Measurements from ENCODE around the gene NAXD. TPM values are rescaled to one million over a fixed set of nuclear protein-coding genes. Genes with fewer than 3 reads are reported as not detected.
A peak's percentile ranks its signal among the peaks of the same experiment; 100 is the strongest.

The NAXD gene
- polyA plus RNA-seq, 1 donor = 37.0 TPM

DNA sequence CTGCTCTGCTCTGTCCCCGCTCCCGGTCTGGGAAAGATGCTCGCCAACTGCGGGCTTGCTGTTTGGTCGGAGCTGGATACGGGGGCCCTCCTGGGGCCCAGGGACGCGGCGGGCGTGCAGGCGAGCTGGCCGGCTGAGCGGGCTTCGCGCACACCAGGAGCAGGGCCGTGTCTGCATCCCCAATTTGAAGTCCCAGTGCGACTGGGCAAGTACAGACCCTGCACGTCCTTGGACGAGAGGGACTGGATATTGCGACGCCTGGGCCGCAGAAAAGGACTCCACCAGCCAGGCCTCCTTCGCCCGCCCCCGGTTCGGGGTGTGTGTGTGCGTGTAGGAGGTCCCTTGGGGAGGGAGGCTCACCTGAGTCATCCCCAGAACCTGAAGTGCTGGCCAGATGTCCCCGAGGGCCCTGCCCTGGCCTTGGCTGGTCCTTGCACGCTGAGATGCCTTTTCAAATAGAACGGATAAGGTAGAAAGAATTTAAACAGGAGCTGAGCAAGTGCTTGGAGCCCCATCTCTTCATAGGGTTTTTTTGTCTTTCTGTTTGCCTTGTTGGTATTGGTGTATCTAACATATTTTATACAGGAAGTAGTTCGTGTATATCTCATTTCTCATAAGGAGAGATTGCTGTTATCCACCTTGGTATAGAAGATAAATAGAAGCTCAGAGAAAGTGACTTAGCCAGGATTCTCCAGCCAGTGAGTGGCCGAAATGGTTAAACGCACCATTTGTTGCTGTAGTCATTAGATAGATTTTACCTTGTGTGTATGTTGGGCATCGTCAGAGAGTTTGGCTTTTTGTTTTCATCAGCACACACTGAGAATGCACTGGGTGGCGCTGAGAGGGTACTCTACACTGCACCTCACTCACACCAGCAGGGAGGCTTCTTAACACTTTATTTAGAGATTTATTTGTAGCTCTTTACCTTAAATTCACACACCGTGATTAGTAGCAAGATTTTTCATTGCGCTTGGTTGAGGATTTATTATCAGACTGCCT lies 1.1 kb downstream of the NAXD start:
- Histone ChIP-seq H3K27me3 (ENCODE audit: control insufficient read depth, insufficient read depth, low read length) (no peaks in the 10 kb centered on the region), H3K4me1 (ENCODE audit: control insufficient read depth, insufficient read depth, low read length) (peaks cover 11% of the 10 kb centered on the region), H3K9me3 (ENCODE audit: control insufficient read depth, low read depth, low read length) (peaks cover 5% of the 10 kb centered on the region), H3K36me3 (ENCODE audit: control insufficient read depth, insufficient read depth, low read length) (no peaks in the 10 kb centered on the region), H3K4me3 (ENCODE audit: low read length) (peak overlapping the region; percentile 74), H3K27ac (ENCODE audit: low read length) (peak overlapping the region; percentile 85)
- 47% methylated on average over 3 of the region's 37 CpGs for WGBS (ENCODE audit: insufficient coverage, low lambda C conversion rate)
- DNase-seq = peak in 1 of 2 donors; percentile 58

DNA sequence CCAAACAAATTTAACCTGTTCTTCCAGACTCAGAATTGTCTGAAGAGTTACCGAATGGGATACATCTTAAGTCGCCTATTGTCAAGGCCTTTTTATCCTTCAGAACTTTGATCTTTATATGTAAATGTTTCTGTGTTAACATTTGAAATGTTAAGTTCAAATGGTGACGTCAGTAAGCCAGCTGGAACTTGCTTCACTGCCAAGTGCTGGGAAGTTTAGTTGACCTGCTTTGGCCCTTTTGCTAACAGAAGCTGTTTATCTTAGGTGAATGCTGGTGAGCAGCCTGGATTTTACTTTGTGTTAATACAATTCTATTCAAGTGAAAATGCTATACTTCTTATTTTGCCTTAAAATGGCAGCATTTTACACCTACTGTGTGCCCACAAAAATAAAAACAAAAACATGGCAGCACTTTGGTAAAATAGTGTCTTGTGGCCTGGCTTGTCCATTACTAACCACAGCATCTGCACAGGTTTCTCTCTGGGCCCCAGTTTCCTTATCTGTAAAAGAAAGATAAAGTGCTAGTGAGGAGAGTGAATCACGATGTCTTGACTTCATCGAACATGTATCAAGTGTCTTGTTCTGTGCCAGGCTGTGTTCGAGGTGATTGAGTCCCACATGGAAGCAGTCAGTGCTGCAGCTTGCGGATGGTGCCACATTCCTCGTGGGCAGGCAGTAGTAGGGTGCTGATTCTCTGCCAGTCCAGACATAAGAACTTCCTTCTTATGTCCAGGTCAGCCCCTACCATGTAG lies 2.2 kb downstream of the NAXD start:
- peaks cover 3% of the 10 kb centered on the region for H3K36me3 ChIP-seq (ENCODE audit: control insufficient read depth, insufficient read depth, low read length)
- peaks cover 11% of the 10 kb centered on the region for H3K4me1 ChIP-seq (ENCODE audit: control insufficient read depth, insufficient read depth, low read length)
- H3K9me3 ChIP-seq (ENCODE audit: control insufficient read depth, low read depth, low read length) = peaks cover 5% of the 10 kb centered on the region
- no peaks in the 10 kb centered on the region for H3K27me3 ChIP-seq (ENCODE audit: control insufficient read depth, insufficient read depth, low read length)
- no peak overlapping the region for H3K4me3 ChIP-seq (ENCODE audit: low read length)
- peak; percentile 48 to 66 for DNase-seq
- WGBS (ENCODE audit: insufficient coverage, low lambda C conversion rate) = 20% methylated on average over 1 of the region's 8 CpGs
- peak overlapping the region; percentile 85 for H3K27ac ChIP-seq (ENCODE audit: low read length)

DNA sequence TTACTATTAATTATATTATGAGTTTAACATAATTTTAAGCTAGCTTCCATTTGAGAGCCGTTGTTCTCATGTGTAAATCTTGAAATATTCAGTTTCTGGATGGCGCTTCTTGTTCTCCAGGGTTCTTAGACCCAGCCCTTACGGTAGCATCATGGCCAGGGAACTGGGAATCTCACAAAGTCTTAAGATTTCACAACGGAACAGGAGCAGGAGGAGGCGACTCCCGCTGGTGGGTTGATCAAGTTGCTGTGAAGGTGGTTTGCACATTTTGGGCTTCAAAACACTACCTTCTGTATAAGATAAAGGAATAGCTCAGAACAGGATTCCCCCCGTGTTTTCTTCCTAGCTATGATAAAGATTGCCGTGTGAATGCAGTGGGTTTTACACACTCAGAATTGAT lies 2.8 kb downstream of the NAXD start:
- 73% methylated on average over 3 of the region's 8 CpGs for WGBS (ENCODE audit: insufficient coverage, low lambda C conversion rate)
- H3K9me3 ChIP-seq (ENCODE audit: control insufficient read depth, low read depth, low read length) = peaks cover 5% of the 10 kb centered on the region
- H3K4me3 ChIP-seq (ENCODE audit: low read length) = no peak overlapping the region
- no peak overlapping the region for H3K27ac ChIP-seq (ENCODE audit: low read length)
- DNase-seq = no peak
- peaks cover 11% of the 10 kb centered on the region for H3K4me1 ChIP-seq (ENCODE audit: control insufficient read depth, insufficient read depth, low read length)
- H3K36me3 ChIP-seq (ENCODE audit: control insufficient read depth, insufficient read depth, low read length) = peaks cover 9% of the 10 kb centered on the region
- H3K27me3 ChIP-seq (ENCODE audit: control insufficient read depth, insufficient read depth, low read length) = no peaks in the 10 kb centered on the region

DNA sequence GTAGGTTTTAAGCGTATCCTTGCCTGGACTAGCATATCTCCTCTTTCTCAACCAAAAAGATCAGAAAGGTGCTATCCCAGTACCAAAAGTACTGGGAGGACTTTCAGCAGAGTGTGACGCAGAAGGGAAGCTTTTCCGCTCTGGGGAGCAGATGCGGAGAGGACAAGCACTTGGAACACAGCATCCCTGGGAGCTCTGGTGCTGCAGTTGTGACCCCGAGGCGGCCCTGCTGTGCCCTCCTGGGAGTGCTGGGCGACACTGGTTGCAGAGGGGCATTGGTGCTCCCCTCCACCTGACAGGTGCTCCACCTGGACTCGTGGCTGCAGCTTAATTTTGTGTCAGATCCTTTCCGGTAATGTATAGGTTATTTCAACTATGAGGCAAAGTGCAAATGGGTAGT lies 3.4 kb downstream of the NAXD start:
- no peak overlapping the region for H3K27ac ChIP-seq (ENCODE audit: low read length)
- H3K9me3 ChIP-seq (ENCODE audit: control insufficient read depth, low read depth, low read length) = peaks cover 5% of the 10 kb centered on the region
- H3K4me3 ChIP-seq (ENCODE audit: low read length) = no peak overlapping the region
- DNase-seq = no peak
- H3K4me1 ChIP-seq (ENCODE audit: control insufficient read depth, insufficient read depth, low read length) = peaks cover 11% of the 10 kb centered on the region
- WGBS (ENCODE audit: insufficient coverage, low lambda C conversion rate) = 90% methylated on average over 2 of the region's 9 CpGs
- H3K27me3 ChIP-seq (ENCODE audit: control insufficient read depth, insufficient read depth, low read length) = no peaks in the 10 kb centered on the region
- peaks cover 14% of the 10 kb centered on the region for H3K36me3 ChIP-seq (ENCODE audit: control insufficient read depth, insufficient read depth, low read length)

DNA sequence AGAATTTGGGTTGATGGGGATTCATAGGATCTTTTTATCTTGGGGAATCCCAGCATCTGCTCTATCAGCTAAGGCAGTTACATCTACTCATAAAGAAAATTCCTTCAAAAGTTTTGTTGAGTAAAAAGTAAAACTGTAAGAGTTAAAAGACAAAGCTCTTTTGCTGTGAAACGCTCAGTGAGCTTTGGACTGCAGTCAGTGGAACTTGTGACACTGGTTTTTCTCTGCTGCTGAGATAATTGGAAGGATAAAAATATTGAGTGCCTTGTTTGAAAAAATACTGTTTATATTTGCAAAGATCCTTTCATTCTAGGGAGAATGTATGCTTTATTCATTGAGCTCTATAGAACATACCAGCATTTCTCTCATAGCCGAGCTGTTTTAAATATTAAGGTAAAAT lies 5.3 kb downstream of the NAXD start:
- no peak overlapping the region for H3K27ac ChIP-seq (ENCODE audit: low read length)
- H3K9me3 ChIP-seq (ENCODE audit: control insufficient read depth, low read depth, low read length) = no peaks in the 10 kb centered on the region
- no peak overlapping the region for H3K4me3 ChIP-seq (ENCODE audit: low read length)
- no peak for DNase-seq
- WGBS (ENCODE audit: insufficient coverage, low lambda C conversion rate) = 80% methylated on average over 1 of the region's 2 CpGs
- H3K27me3 ChIP-seq (ENCODE audit: control insufficient read depth, insufficient read depth, low read length) = no peaks in the 10 kb centered on the region
- peaks cover 27% of the 10 kb centered on the region for H3K36me3 ChIP-seq (ENCODE audit: control insufficient read depth, insufficient read depth, low read length)
- peaks cover 19% of the 10 kb centered on the region for H3K4me1 ChIP-seq (ENCODE audit: control insufficient read depth, insufficient read depth, low read length)

DNA sequence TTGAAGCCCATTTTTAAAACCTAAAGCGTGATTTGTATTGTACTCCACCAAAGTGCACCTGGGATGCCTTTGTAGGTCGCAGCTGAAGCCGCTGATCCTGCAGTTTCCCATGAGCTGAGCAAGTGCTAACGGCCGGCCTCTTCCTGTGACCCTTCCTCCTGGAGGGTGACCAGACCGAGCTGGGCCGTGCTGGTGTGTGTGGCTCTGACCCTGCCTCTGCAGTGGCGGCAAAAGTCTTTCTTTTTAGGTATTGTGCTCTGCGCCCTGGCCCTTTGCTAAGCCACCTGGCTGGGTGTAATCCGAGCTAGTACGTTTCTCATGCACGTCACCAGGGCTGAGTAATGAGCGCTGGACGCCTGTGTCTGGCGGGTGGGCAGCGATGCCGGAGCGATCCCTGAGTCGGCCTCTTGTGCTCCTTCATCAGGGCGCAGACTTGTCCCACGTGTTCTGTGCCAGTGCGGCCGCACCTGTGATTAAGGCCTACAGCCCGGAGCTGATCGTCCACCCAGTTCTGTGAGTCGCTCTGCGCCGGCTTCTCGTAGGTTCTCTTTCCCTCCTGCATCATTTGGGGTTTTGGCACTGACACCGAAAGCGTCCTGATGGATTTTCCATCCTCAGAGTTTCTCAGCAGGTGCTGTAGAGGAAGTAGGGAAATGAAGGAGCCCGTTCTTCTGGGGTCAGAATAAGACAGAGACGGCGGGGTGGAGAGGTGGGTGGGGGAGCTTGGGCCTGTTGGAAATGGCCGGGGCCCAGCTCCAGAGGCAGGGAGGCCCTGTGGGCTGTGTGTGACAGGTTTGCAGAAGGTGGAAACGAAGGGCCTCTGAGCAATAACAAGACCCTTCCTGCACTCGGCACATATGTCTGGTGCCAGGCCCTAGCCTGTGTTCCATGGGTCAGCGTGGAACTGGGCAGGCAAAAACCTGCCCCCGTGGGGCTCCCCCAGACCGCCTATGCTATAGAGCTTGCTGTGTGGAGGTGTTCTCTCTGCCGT lies 9.7 kb downstream of the NAXD start:
- no CpG with 5 or more reads among the region's 41 CpGs for WGBS (ENCODE audit: insufficient coverage, low lambda C conversion rate)
- Histone ChIP-seq H3K27me3 (ENCODE audit: control insufficient read depth, insufficient read depth, low read length) (no peaks in the 10 kb centered on the region), H3K4me1 (ENCODE audit: control insufficient read depth, insufficient read depth, low read length) (peaks cover 16% of the 10 kb centered on the region), H3K36me3 (ENCODE audit: control insufficient read depth, insufficient read depth, low read length) (peaks cover 53% of the 10 kb centered on the region), H3K27ac (ENCODE audit: low read length) (peak overlapping the region; percentile 77), H3K4me3 (ENCODE audit: low read length) (no peak overlapping the region), H3K9me3 (ENCODE audit: control insufficient read depth, low read depth, low read length) (no peaks in the 10 kb centered on the region)
- DNase-seq = no peak

DNA sequence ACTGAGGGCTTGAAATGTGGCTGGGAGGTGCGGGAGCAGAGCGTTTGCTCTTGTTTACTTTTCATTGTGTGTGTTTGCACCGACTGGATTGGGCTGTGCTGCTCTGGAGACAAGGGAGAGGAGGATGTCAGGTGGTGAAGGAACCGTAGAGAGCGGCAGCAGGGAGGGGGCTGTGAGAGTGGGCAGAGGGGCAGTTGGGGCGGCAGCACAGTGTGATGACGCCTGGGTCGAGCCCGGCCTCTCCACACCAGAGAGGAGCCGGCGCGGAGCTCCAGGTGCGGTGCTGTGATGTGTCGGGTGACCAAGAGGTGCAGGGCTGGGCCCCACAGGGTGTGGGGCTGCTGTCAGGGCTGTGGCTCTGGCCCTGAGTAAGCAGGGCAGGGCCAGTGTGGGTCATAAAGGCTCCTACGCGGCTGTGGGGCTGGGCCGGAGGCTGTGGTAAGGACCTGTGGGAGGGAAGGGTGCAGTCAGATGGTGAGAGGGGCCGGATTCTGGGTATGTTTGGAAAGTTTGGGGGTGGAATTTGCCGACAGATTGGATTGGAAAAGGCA lies 10.5 kb downstream of the NAXD start:
- no peaks in the 10 kb centered on the region for H3K9me3 ChIP-seq (ENCODE audit: control insufficient read depth, low read depth, low read length)
- H3K4me3 ChIP-seq (ENCODE audit: low read length) = no peak overlapping the region
- H3K27ac ChIP-seq (ENCODE audit: low read length) = peak overlapping the region; percentile 77
- no CpG with 5 or more reads among the region's 19 CpGs for whole genome bisulfite sequencing (ENCODE audit: insufficient coverage, low lambda C conversion rate)
- peaks cover 55% of the 10 kb centered on the region for H3K36me3 ChIP-seq (ENCODE audit: control insufficient read depth, insufficient read depth, low read length)
- peaks cover 16% of the 10 kb centered on the region for H3K4me1 ChIP-seq (ENCODE audit: control insufficient read depth, insufficient read depth, low read length)
- H3K27me3 ChIP-seq (ENCODE audit: control insufficient read depth, insufficient read depth, low read length) = no peaks in the 10 kb centered on the region
- DNase-seq = peak; percentile 88 to 91

DNA sequence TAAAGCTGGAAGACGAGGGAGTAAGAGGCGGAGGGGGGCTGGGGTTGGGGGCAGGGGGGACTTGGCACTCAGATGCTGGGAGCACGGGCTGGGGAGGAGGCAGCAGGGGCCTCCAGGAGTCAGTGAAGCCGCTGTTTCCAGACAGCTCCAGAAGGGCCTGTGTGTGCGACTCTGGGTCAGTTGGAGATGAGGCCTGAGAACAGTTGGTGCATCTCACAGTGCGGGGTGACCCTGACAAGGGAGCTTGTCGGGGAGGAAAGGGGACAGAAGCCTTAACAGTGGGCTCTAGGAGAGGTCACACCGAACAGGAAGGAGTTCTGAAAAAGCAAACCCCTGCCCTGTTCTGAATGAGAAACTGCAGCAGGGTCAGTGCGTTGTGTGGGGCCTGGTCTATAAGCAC lies 11.2 kb downstream of the NAXD start:
- Histone ChIP-seq H3K27me3 (ENCODE audit: control insufficient read depth, insufficient read depth, low read length) (no peaks in the 10 kb centered on the region), H3K9me3 (ENCODE audit: control insufficient read depth, low read depth, low read length) (no peaks in the 10 kb centered on the region), H3K4me1 (ENCODE audit: control insufficient read depth, insufficient read depth, low read length) (peaks cover 16% of the 10 kb centered on the region), H3K4me3 (ENCODE audit: low read length) (no peak overlapping the region), H3K36me3 (ENCODE audit: control insufficient read depth, insufficient read depth, low read length) (peaks cover 61% of the 10 kb centered on the region), H3K27ac (ENCODE audit: low read length) (peak overlapping the region; percentile 77)
- DNase-seq = no peak
- no CpG with 5 or more reads among the region's 9 CpGs for WGBS (ENCODE audit: insufficient coverage, low lambda C conversion rate)

DNA sequence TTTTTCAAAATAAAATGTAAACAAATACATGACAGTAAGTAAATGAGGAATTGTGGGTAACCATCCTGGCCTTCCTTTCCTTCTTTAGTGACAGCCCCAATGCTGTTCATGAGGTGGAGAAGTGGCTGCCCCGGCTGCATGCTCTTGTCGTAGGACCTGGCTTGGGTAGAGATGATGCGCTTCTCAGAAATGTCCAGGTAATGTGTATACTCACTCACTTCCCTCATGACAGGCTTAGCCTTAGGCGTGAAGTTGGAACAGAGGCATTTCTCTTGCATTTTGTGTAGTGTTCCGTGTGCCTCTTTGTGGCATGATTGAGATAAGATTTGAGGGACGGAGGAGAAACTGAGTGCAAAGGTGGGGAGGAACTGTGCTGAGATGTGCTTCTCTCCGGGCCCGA lies 12.0 kb downstream of the NAXD start:
- Histone ChIP-seq H3K9me3 (ENCODE audit: control insufficient read depth, low read depth, low read length) (no peaks in the 10 kb centered on the region), H3K36me3 (ENCODE audit: control insufficient read depth, insufficient read depth, low read length) (peaks cover 62% of the 10 kb centered on the region), H3K27me3 (ENCODE audit: control insufficient read depth, insufficient read depth, low read length) (no peaks in the 10 kb centered on the region), H3K4me1 (ENCODE audit: control insufficient read depth, insufficient read depth, low read length) (peaks cover 16% of the 10 kb centered on the region), H3K27ac (ENCODE audit: low read length) (no peak overlapping the region), H3K4me3 (ENCODE audit: low read length) (no peak overlapping the region)
- WGBS (ENCODE audit: insufficient coverage, low lambda C conversion rate) = no CpG with 5 or more reads among the region's 8 CpGs
- DNase-seq = no peak
